T-helper 2 cell treated with Interferon-gamma antibody and Interleukin-4, amounts not matched to agents 100 ng/mL and 5 ng/mL, for 36 hours (primary cell): ENCODE measurements around the gene NGF. TPM values are rescaled to one million over a fixed set of nuclear protein-coding genes. Genes with fewer than 3 reads are reported as not detected.
"Not testable (repeated sequence)": the region's sequence is repeated elsewhere in the genome, so short reads cannot be mapped to it uniquely, and the experiment has no call there.

Experiments
- intact Hi-C: fragments of 100-400 bp; cut with micrococcal nuclease; formaldehyde crosslinking; loops from one replicate; pipeline ENCODE4 v1.15.1; 2023
- total RNA-seq: library from RNA; stranded (reverse); gene quantifications from 2 replicates; pipeline ENCODE4 v1.2.3, GENCODE V29; 2022

Gene NGF
- total RNA-seq = not detected in 2 replicates

- intact Hi-C loops = no loop called here
Observed at GRCh38 chr1:115337633-115338456, at the start of gene NGF. Gene NGF, minus strand, starts transcription at chr1:115338249. Its CDS starts 51,454 bp downstream, at chr1:115286795.

GRCh38 chr1:115383455-115383854 is 45.4 kb upstream of the NGF start:
- intact Hi-C loops = not testable (repeated sequence)

GRCh38 chr1:115379943-115380342 is 41.9 kb upstream of the NGF start:
- intact Hi-C loops = no loop called here

- intact Hi-C loops = no loop called here
Observed at GRCh38 chr1:115377411-115377810, 39.4 kb upstream of the NGF start.

GRCh38 chr1:115374598-115374997 is 36.5 kb upstream of the NGF start:
- intact Hi-C loops = no loop called here

GRCh38 chr1:115373305-115373704 is 35.3 kb upstream of the NGF start:
- intact Hi-C loops = no loop called here

- intact Hi-C loops = no loop called here
Observed at GRCh38 chr1:115365738-115366137, 27.7 kb upstream of the NGF start.

- intact Hi-C loops = no loop called here
Observed at GRCh38 chr1:115364780-115365155, 26.7 kb upstream of the NGF start.

- intact Hi-C loops = no loop called here
Observed at GRCh38 chr1:115364046-115364779, 26.2 kb upstream of the NGF start.

GRCh38 chr1:115363171-115363570 is 25.1 kb upstream of the NGF start:
- intact Hi-C loops = no loop called here

GRCh38 chr1:115360505-115361129 is 22.6 kb upstream of the NGF start:
- intact Hi-C loops = not testable (repeated sequence)

- intact Hi-C loops = not testable (repeated sequence)
Observed at GRCh38 chr1:115359787-115360452, 21.9 kb upstream of the NGF start.

GRCh38 chr1:115356356-115356755 is 18.3 kb upstream of the NGF start:
- intact Hi-C loops = no loop called here

- intact Hi-C loops = no loop called here
Observed at GRCh38 chr1:115355069-115355468, 17.0 kb upstream of the NGF start.

- intact Hi-C loops = no loop called here
Observed at GRCh38 chr1:115351143-115351542, 13.1 kb upstream of the NGF start.

GRCh38 chr1:115348636-115349035 is 10.6 kb upstream of the NGF start:
- intact Hi-C loops = no loop called here

- intact Hi-C loops = no loop called here
Observed at GRCh38 chr1:115347282-115347681, 9.2 kb upstream of the NGF start.

GRCh38 chr1:115343200-115343737 is 5.2 kb upstream of the NGF start:
- intact Hi-C loops = no loop called here

- intact Hi-C loops = no loop called here
Observed at GRCh38 chr1:115341948-115342347, 3.9 kb upstream of the NGF start.

GRCh38 chr1:115340879-115341278 is 2.8 kb upstream of the NGF start:
- intact Hi-C loops = no loop called here

- intact Hi-C loops = no loop called here
Observed at GRCh38 chr1:115338457-115338820, 390 bp upstream of the NGF start.

- intact Hi-C loops = no loop called here
Observed at GRCh38 chr1:115337276-115337632, 795 bp downstream of the NGF start.
